Measurements from ENCODE around the gene DLG2. TPM values are rescaled to one million over a fixed set of nuclear protein-coding genes. Genes with fewer than 3 reads are reported as not detected.

DLG2 gene
- total RNA-seq, 3 donors from 2014 or later: 4.3 to 12.3 (median 6.9) TPM

DNA sequence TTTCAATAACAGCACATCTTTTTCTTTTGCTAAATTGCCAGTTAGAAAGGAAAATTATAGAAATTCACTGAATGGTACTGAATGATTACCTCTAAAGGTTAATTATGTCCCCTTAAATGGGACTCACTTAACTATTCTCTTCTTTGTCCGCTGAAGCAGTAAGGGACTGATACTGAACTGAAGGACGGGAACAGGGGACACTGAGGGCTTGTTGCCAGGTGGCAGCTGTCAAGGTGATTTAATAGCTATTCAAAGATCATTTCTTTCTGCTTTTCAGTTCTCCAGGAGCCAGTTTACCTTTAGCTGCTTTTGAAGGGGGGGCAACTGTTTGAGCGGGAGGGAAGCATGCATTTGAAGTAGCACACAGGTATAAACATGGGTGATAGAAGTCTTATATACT, 2015.5 kb downstream of the DLG2 start:
- H3K4me3 ChIP-seq: no peak overlapping the region
- H3K36me3 ChIP-seq: no peaks in the 10 kb centered on the region
- no peak for TF ChIP-seq POLR2A (IDR thresholded peaks at IDR 0.05)
- no peak for TF ChIP-seq POLR2AphosphoS5 (IDR thresholded peaks at IDR 0.05)
- TF ChIP-seq, protein P1, sequence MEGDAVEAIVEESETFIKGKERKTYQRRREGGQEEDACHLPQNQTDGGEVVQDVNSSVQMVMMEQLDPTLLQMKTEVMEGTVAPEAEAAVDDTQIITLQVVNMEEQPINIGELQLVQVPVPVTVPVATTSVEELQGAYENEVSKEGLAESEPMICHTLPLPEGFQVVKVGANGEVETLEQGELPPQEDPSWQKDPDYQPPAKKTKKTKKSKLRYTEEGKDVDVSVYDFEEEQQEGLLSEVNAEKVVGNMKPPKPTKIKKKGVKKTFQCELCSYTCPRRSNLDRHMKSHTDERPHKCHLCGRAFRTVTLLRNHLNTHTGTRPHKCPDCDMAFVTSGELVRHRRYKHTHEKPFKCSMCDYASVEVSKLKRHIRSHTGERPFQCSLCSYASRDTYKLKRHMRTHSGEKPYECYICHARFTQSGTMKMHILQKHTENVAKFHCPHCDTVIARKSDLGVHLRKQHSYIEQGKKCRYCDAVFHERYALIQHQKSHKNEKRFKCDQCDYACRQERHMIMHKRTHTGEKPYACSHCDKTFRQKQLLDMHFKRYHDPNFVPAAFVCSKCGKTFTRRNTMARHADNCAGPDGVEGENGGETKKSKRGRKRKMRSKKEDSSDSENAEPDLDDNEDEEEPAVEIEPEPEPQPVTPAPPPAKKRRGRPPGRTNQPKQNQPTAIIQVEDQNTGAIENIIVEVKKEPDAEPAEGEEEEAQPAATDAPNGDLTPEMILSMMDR (IDR thresholded peaks at IDR 0.05): no peak
- H3K9me3 ChIP-seq: no peaks in the 10 kb centered on the region
- no peak for DNase-seq (ENCODE audit: low spot score in 2 of 2)
- no peaks in the 10 kb centered on the region for H3K27me3 ChIP-seq
- no peak overlapping the region for H3K27ac ChIP-seq
- intact Hi-C loops (cut with DNase I; ENCODE audit: low total_unique reads): no loop called here
- no peaks in the 10 kb centered on the region for H3K4me1 ChIP-seq

DNA sequence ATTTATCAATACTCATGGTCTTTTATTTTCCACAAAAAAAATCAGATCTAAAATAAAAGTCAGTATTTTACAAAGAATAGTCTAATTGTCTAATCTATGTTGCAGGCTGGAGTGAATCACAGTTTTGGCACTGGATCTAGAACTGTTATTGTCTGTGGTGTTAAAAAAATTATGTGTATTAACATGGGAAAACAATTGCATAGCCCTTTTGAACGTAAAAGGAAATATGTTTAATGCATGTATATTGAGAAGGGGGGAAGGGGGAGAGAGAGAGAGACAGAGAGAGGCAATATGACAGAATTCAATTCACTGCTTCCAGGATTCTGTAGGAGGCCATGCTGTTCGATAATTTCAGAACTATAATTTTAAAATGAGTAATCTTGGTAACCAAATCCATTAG, 2016.1 kb downstream of the DLG2 start:
- H3K27ac ChIP-seq: no peak overlapping the region
- H3K36me3 ChIP-seq: no peaks in the 10 kb centered on the region
- no peak overlapping the region for H3K4me3 ChIP-seq
- no peaks in the 10 kb centered on the region for H3K9me3 ChIP-seq
- no peak for DNase-seq (ENCODE audit: low spot score in 2 of 2)
- no peaks in the 10 kb centered on the region for H3K4me1 ChIP-seq
- TF ChIP-seq POLR2AphosphoS5 (IDR thresholded peaks at IDR 0.05) (no peak), POLR2A (IDR thresholded peaks at IDR 0.05) (no peak)
- TF ChIP-seq, protein P1 (IDR thresholded peaks at IDR 0.05): no peak
- intact Hi-C loops (cut with DNase I; ENCODE audit: low total_unique reads): no loop called here
- H3K27me3 ChIP-seq: no peaks in the 10 kb centered on the region

DNA sequence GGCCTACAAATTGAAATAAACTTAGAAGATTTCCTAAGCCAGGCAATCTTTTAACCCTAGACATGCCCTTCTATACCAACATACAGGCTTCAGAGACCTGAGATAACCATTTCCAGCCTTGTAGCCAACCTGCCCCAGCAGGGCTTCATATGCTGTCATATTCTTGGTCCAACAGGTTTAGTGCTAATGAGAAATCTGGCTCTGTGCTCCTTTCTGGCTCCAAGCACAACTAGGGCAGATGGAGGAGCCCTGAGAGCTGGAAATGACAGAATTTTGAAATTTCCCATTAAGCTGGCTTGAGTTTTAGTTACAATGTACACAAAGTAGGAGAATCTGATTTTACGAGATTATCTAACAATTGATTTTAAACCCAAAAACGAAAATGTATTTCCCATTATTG, 2018.0 kb downstream of the DLG2 start:
- Histone ChIP-seq H3K4me1 (no peaks in the 10 kb centered on the region), H3K27ac (no peak overlapping the region), H3K36me3 (no peaks in the 10 kb centered on the region), H3K4me3 (no peak overlapping the region), H3K27me3 (no peaks in the 10 kb centered on the region), H3K9me3 (no peaks in the 10 kb centered on the region)
- no peak for DNase-seq (ENCODE audit: low spot score in 2 of 2)
- intact Hi-C loops (cut with DNase I; ENCODE audit: low total_unique reads): no loop called here
- TF ChIP-seq, protein P1 (IDR thresholded peaks at IDR 0.05): no peak
- TF ChIP-seq POLR2A (IDR thresholded peaks at IDR 0.05) (no peak), POLR2AphosphoS5 (IDR thresholded peaks at IDR 0.05) (no peak)

DNA sequence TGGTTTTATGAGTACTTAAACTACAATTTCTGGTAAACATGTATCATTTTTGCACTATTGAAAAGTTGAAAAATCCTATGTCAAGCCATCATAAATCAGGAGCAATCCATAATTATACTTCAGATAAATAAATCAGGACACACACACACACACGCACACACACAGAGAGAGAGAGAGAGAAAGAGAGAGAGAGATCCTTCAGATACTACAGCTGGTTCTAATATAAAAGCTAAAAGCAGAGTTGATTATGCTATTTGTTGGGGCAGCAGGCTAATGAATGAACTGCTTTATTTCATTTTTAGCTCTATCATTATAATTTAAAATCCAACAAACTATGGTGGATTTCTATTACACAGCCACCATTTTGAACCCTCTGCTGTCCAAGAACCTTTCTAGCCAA, 2018.6 kb downstream of the DLG2 start:
- TF ChIP-seq, protein P1 (IDR thresholded peaks at IDR 0.05): no peak
- TF ChIP-seq POLR2AphosphoS5 (IDR thresholded peaks at IDR 0.05): no peak
- no peak for TF ChIP-seq POLR2A (IDR thresholded peaks at IDR 0.05)

DNA sequence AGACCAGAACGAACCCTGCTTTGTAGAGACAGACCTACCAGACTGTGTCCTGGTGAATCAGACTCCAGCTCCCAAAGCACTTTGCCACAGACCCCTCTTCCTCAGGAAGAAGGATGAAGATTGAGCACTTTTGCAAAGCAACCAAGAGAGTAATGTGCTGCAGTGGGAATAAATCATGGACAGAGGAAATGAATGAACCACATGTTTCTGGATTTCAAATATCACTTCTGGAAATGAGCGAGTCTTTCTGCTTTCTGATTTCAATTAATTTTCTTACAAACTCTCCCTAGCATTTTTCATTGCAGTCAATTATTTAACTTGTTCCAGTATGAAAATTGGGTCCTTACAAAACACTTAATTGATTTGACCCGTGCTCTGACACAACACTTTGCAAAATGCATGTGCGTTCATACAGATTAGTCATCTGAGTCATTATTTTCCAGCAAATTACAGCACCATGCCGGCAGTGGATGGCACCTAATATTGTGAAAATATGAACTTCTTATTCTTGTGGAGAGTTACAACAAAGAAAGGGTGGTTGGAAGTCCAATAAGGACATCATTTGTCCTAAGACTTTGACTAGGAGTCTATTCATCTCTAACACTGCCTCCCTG, 2025.1 kb downstream of the DLG2 start:
- no peak overlapping the region for H3K4me3 ChIP-seq
- no peak overlapping the region for H3K27ac ChIP-seq
- no peak for DNase-seq (ENCODE audit: low spot score in 2 of 2)
- H3K36me3 ChIP-seq: no peaks in the 10 kb centered on the region
- no peaks in the 10 kb centered on the region for H3K4me1 ChIP-seq
- intact Hi-C loops (cut with DNase I; ENCODE audit: low total_unique reads): no loop called here
- no peaks in the 10 kb centered on the region for H3K9me3 ChIP-seq
- no peaks in the 10 kb centered on the region for H3K27me3 ChIP-seq
- TF ChIP-seq POLR2AphosphoS5 (IDR thresholded peaks at IDR 0.05) (no peak), POLR2A (IDR thresholded peaks at IDR 0.05) (no peak)
- TF ChIP-seq, protein P1 (IDR thresholded peaks at IDR 0.05): no peak

More for the DNA sequence above, 2018.6 kb downstream of the DLG2 start:
- no peaks in the 10 kb centered on the region for H3K36me3 ChIP-seq
- no peak overlapping the region for H3K27ac ChIP-seq
- H3K27me3 ChIP-seq: no peaks in the 10 kb centered on the region
- no peaks in the 10 kb centered on the region for H3K4me1 ChIP-seq
- no peaks in the 10 kb centered on the region for H3K9me3 ChIP-seq
- DNase-seq (ENCODE audit: low spot score in 2 of 2): no peak
- intact Hi-C loops (cut with DNase I; ENCODE audit: low total_unique reads): no loop called here
- H3K4me3 ChIP-seq: no peak overlapping the region
